Measurements from ENCODE around the gene AKT3.

Gene AKT3

GRCh38 chr1:243493156-243494129 lies 356.6 kb downstream of the AKT3 start:
- in situ Hi-C loops (cut with MboI; ENCODE audit: low sequenced_read_pairs), result no loop called here

- in situ Hi-C loops (cut with MboI; ENCODE audit: low sequenced_read_pairs), result no loop called here
These were observed 359.0 kb downstream of the AKT3 start for GRCh38 chr1:243490748-243491686.

- in situ Hi-C loops (cut with MboI; ENCODE audit: low sequenced_read_pairs), result no loop called here
These were observed 360.1 kb downstream of the AKT3 start for GRCh38 chr1:243489681-243490546.

- in situ Hi-C loops (cut with MboI; ENCODE audit: low sequenced_read_pairs), result no loop called here
These were observed 360.9 kb downstream of the AKT3 start for GRCh38 chr1:243489158-243489527.

GRCh38 chr1:243488459-243489157 lies 361.4 kb downstream of the AKT3 start:
- in situ Hi-C loops (cut with MboI; ENCODE audit: low sequenced_read_pairs), result no loop called here

GRCh38 chr1:243487649-243488227 lies 362.3 kb downstream of the AKT3 start:
- in situ Hi-C loops (cut with MboI; ENCODE audit: low sequenced_read_pairs), result no loop called here

GRCh38 chr1:243487036-243487648 lies 362.9 kb downstream of the AKT3 start:
- in situ Hi-C loops (cut with MboI; ENCODE audit: low sequenced_read_pairs), result no loop called here

GRCh38 chr1:243483952-243484351 lies 366.1 kb downstream of the AKT3 start:
- in situ Hi-C loops (cut with MboI; ENCODE audit: low sequenced_read_pairs), result no loop called here

- in situ Hi-C loops (cut with MboI; ENCODE audit: low sequenced_read_pairs), result no loop called here
These were observed 366.8 kb downstream of the AKT3 start for GRCh38 chr1:243483071-243483771.

- in situ Hi-C loops (cut with MboI; ENCODE audit: low sequenced_read_pairs), result no loop called here
These were observed 367.7 kb downstream of the AKT3 start for GRCh38 chr1:243482141-243483022.

GRCh38 chr1:243481101-243481500 lies 368.9 kb downstream of the AKT3 start:
- in situ Hi-C loops (cut with MboI; ENCODE audit: low sequenced_read_pairs), result no loop called here

- in situ Hi-C loops (cut with MboI; ENCODE audit: low sequenced_read_pairs), result no loop called here
These were observed 372.2 kb downstream of the AKT3 start for GRCh38 chr1:243477731-243478290.

- in situ Hi-C loops (cut with MboI; ENCODE audit: low sequenced_read_pairs), result no loop called here
These were observed 374.1 kb downstream of the AKT3 start for GRCh38 chr1:243475966-243476365.

GRCh38 chr1:243474906-243475305 lies 375.1 kb downstream of the AKT3 start:
- in situ Hi-C loops (cut with MboI; ENCODE audit: low sequenced_read_pairs), result no loop called here

GRCh38 chr1:243474136-243474881 lies 375.7 kb downstream of the AKT3 start:
- in situ Hi-C loops (cut with MboI; ENCODE audit: low sequenced_read_pairs), result no loop called here

Data from hTERT RPE-1 (cell line).